ENCODE data around the gene AGTR1. TPM values are rescaled to one million over a fixed set of nuclear protein-coding genes. Genes with fewer than 3 reads are reported as not detected.

Gene AGTR1
- total and polyA plus RNA-seq, 10 of the 15 experiments (the other 5 are each of a cell fraction or from before 2014, with no cell fraction given): not detected

DNA sequence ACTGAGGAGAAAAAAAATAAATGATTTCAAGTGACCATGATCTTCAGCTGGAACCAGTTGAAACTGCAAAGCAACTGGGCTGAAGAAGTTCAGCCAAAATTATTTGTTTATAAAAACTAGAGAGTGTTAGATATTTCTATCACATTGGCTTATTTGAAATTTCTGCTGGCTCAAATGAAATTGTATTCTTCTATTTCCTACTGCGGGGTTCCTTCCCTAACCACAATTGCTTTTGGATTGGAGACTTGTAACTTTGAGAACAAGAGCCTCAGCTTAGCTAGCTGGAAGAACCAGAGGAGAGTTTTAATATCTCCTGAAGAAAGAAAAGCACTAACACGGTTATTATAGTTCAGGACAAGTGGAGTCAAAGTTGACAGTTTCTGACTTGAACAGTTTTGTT, 31.1 kb downstream of the AGTR1 start:
- H3K9me3 ChIP-seq (replicated peaks; ENCODE audit: control insufficient read depth, insufficient read depth, low read length): no peaks in the 10 kb centered on the region
- in situ Hi-C loops (cut with MboI): no loop called here
- FAIRE-seq (no peak), ATAC-seq (no peak), DNase-seq (ENCODE audit: low read depth, low spot score) (no peak)
- H3K79me2 ChIP-seq (ENCODE audit: control insufficient read depth, insufficient read depth, low read length): no peaks in the 10 kb centered on the region
- SMC1A ChIA-PET (ENCODE audit: uncharacterized antibody, unreplicated experiment): no interaction called here
- RAD21 ChIA-PET (ENCODE audit: unreplicated experiment): no interaction called here
- CTCF ChIA-PET: interaction anchor here (1.2 kb wide), 1 partner anchor 8 kb away, joined by 4 read pairs; no protein-coding TSS in a partner anchor
- no peak overlapping the region for H3K9ac ChIP-seq (ENCODE audit: control insufficient read depth, insufficient read depth, low read length)
- H3K4me2 ChIP-seq (ENCODE audit: control insufficient read depth, insufficient read depth): no peak overlapping the region
- no peaks in the 10 kb centered on the region for H3K36me3 ChIP-seq (ENCODE audit: control insufficient read depth in 2 of 2, insufficient read depth in 2 of 2, low read length in 1 of 2)
- no peaks in the 10 kb centered on the region for H3K27me3 ChIP-seq (replicated peaks in 1 of 2; ENCODE audit: control insufficient read depth in 2 of 2, insufficient read depth in 2 of 2, low read length in 1 of 2)
- intact Hi-C loops (cut with micrococcal nuclease; ENCODE audit: unreplicated experiment): no loop called here
- no peak overlapping the region for H3K27ac ChIP-seq (ENCODE audit: control insufficient read depth, insufficient read depth)
- H4K20me1 ChIP-seq (ENCODE audit: control insufficient read depth, insufficient read depth): no peaks in the 10 kb centered on the region
- no peaks in the 10 kb centered on the region for H3K4me1 ChIP-seq (ENCODE audit: control insufficient read depth, insufficient read depth, low read length)
- no peak overlapping the region for H3K4me3 ChIP-seq
- no TSS peak for BruUV-seq (replicated peaks)
- POLR2A ChIA-PET: no interaction called here
- WGBS (ENCODE audit: insufficient coverage, insufficient replicate concordance, low lambda C conversion rate, missing lambda C conversion rate): 29% methylated on average over 2 of the region's 2 CpGs
- no peak overlapping the region for H2AFZ ChIP-seq (ENCODE audit: control insufficient read depth, low read depth, low read length)
- TF ChIP-seq MTA3 (IDR thresholded peaks at IDR 0.05; ENCODE audit: borderline replicate concordance, low read length) (no peak), RAD51 (IDR thresholded peaks at IDR 0.05) (no peak), PML (IDR thresholded peaks at IDR 0.05; ENCODE audit: low read length) (no peak), STAT1 (conservative IDR thresholded peaks at IDR 0.05) (no peak), CREB1 (IDR thresholded peaks at IDR 0.05; ENCODE audit: low read depth) (no peak), DPF2 (IDR thresholded peaks at IDR 0.05) (no peak), RFX5 (IDR thresholded peaks at IDR 0.05; ENCODE audit: low read depth, low read length) (no peak), SMAD5 (IDR thresholded peaks at IDR 0.05; ENCODE audit: low read depth) (no peak), EED (IDR thresholded peaks at IDR 0.05; ENCODE audit: low read depth) (no peak), CBX3 (IDR thresholded peaks at IDR 0.05; ENCODE audit: borderline replicate concordance, low read depth) (no peak)
- TF ChIP-seq, protein P1, sequence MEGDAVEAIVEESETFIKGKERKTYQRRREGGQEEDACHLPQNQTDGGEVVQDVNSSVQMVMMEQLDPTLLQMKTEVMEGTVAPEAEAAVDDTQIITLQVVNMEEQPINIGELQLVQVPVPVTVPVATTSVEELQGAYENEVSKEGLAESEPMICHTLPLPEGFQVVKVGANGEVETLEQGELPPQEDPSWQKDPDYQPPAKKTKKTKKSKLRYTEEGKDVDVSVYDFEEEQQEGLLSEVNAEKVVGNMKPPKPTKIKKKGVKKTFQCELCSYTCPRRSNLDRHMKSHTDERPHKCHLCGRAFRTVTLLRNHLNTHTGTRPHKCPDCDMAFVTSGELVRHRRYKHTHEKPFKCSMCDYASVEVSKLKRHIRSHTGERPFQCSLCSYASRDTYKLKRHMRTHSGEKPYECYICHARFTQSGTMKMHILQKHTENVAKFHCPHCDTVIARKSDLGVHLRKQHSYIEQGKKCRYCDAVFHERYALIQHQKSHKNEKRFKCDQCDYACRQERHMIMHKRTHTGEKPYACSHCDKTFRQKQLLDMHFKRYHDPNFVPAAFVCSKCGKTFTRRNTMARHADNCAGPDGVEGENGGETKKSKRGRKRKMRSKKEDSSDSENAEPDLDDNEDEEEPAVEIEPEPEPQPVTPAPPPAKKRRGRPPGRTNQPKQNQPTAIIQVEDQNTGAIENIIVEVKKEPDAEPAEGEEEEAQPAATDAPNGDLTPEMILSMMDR (IDR thresholded peaks at IDR 0.05 in 2 of 3, conservative IDR thresholded peaks at IDR 0.05 in 1 of 3; ENCODE audit: control insufficient read depth in 2 of 3, extremely low read depth in 1 of 3, insufficient read depth in 1 of 3, low read depth in 3 of 3, low read length in 3 of 3): no peak
- TF ChIP-seq, protein P2, sequence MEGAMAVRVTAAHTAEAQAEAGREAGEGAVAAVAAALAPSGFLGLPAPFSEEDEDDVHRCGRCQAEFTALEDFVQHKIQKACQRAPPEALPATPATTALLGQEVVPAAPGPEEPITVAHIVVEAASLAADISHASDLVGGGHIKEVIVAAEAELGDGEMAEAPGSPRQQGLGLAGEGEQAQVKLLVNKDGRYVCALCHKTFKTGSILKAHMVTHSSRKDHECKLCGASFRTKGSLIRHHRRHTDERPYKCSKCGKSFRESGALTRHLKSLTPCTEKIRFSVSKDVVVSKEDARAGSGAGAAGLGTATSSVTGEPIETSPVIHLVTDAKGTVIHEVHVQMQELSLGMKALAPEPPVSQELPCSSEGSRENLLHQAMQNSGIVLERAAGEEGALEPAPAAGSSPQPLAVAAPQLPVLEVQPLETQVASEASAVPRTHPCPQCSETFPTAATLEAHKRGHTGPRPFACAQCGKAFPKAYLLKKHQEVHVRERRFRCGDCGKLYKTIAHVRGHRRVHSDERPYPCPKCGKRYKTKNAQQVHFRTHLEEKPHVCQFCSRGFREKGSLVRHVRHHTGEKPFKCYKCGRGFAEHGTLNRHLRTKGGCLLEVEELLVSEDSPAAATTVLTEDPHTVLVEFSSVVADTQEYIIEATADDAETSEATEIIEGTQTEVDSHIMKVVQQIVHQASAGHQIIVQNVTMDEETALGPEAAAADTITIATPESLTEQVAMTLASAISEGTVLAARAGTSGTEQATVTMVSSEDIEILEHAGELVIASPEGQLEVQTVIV (IDR thresholded peaks at IDR 0.05; ENCODE audit: borderline replicate concordance, partially characterized antibody): no peak
- TF ChIP-seq, protein P3, sequence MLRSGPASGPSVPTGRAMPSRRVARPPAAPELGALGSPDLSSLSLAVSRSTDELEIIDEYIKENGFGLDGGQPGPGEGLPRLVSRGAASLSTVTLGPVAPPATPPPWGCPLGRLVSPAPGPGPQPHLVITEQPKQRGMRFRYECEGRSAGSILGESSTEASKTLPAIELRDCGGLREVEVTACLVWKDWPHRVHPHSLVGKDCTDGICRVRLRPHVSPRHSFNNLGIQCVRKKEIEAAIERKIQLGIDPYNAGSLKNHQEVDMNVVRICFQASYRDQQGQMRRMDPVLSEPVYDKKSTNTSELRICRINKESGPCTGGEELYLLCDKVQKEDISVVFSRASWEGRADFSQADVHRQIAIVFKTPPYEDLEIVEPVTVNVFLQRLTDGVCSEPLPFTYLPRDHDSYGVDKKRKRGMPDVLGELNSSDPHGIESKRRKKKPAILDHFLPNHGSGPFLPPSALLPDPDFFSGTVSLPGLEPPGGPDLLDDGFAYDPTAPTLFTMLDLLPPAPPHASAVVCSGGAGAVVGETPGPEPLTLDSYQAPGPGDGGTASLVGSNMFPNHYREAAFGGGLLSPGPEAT (IDR thresholded peaks at IDR 0.05; ENCODE audit: low read depth): no peak
- TF ChIP-seq, protein P4, sequence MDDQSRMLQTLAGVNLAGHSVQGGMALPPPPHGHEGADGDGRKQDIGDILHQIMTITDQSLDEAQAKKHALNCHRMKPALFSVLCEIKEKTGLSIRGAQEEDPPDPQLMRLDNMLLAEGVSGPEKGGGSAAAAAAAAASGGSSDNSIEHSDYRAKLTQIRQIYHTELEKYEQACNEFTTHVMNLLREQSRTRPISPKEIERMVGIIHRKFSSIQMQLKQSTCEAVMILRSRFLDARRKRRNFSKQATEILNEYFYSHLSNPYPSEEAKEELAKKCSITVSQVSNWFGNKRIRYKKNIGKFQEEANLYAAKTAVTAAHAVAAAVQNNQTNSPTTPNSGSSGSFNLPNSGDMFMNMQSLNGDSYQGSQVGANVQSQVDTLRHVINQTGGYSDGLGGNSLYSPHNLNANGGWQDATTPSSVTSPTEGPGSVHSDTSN (IDR thresholded peaks at IDR 0.05; ENCODE audit: insufficient replicate concordance, low read depth, low read length): no peak
- TF ChIP-seq, protein P5, sequence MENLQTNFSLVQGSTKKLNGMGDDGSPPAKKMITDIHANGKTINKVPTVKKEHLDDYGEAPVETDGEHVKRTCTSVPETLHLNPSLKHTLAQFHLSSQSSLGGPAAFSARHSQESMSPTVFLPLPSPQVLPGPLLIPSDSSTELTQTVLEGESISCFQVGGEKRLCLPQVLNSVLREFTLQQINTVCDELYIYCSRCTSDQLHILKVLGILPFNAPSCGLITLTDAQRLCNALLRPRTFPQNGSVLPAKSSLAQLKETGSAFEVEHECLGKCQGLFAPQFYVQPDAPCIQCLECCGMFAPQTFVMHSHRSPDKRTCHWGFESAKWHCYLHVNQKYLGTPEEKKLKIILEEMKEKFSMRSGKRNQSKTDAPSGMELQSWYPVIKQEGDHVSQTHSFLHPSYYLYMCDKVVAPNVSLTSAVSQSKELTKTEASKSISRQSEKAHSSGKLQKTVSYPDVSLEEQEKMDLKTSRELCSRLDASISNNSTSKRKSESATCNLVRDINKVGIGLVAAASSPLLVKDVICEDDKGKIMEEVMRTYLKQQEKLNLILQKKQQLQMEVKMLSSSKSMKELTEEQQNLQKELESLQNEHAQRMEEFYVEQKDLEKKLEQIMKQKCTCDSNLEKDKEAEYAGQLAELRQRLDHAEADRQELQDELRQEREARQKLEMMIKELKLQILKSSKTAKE (IDR thresholded peaks at IDR 0.05; ENCODE audit: low read depth, poor library complexity, severe bottlenecking): no peak
